Effector memory CD4-positive, alpha-beta T cell (primary cell): ENCODE results near the gene MAP3K10.
"Not testable (repeated sequence)": the region's sequence is repeated elsewhere in the genome, so short reads cannot be mapped to it uniquely, and the experiment has no call there.

ENCODE experiments used
- DNase-seq, 3 donors: peaks; one replicate each; pipeline ENCODE4 v3.0.0-alpha.2; 2020
- H3K27ac ChIP-seq: 2 replicates; pipeline ENCODE4 v1.7.0; 2013; ENCODE audit warnings: mild to moderate bottlenecking, low read length, moderate library complexity; ENCODE audit not compliant: insufficient read depth, poor library complexity, severe bottlenecking
- H3K27me3 ChIP-seq: replicated peaks from 2 replicates; pipeline ENCODE4 v1.7.0; 2013; ENCODE audit warnings: mild to moderate bottlenecking, low read length; ENCODE audit not compliant: insufficient read depth, control insufficient read depth, poor library complexity, severe bottlenecking
- H3K36me3 ChIP-seq: 2 replicates; pipeline ENCODE4 v1.7.0; 2013; ENCODE audit warnings: mild to moderate bottlenecking, low read length, moderate library complexity; ENCODE audit not compliant: control insufficient read depth, insufficient read depth
- H3K4me1 ChIP-seq: 2 replicates; pipeline ENCODE4 v1.7.0; 2013; ENCODE audit warnings: low read length, mild to moderate bottlenecking; ENCODE audit not compliant: control insufficient read depth, insufficient read depth, poor library complexity, severe bottlenecking
- H3K4me3 ChIP-seq: 2 replicates; pipeline ENCODE4 v1.7.0; 2013; ENCODE audit warnings: low read length, low read depth, mild to moderate bottlenecking; ENCODE audit not compliant: insufficient read depth, poor library complexity, severe bottlenecking
- H3K9me3 ChIP-seq: 2 replicates; pipeline ENCODE4 v1.7.0; 2013; ENCODE audit warnings: mild to moderate bottlenecking, low read length, moderate library complexity; ENCODE audit not compliant: control insufficient read depth

MAP3K10 gene

GRCh38 chr19:40170303-40170989, 20.8 kb upstream of the MAP3K10 start:
- not testable (repeated sequence) for H3K4me3 ChIP-seq, H3K9me3 ChIP-seq, H3K4me1 ChIP-seq, H3K36me3 ChIP-seq, H3K27ac ChIP-seq, DNase-seq, H3K27me3 ChIP-seq

- H3K27me3 ChIP-seq: not testable (repeated sequence)
These were observed 19.9 kb upstream of the MAP3K10 start for GRCh38 chr19:40171293-40171692.

GRCh38 chr19:40174092-40174491, 17.1 kb upstream of the MAP3K10 start:
- Histone ChIP-seq H3K4me1 (no peaks in the 10 kb centered on the region), H3K9me3 (no peaks in the 10 kb centered on the region), H3K27me3 (no peaks in the 10 kb centered on the region), H3K27ac (no peak overlapping the region), H3K4me3 (no peak overlapping the region), H3K36me3 (no peaks in the 10 kb centered on the region)
- DNase-seq: no peak

More at GRCh38 chr19:40171293-40171692, 19.9 kb upstream of the MAP3K10 start:
- not testable (repeated sequence) for H3K27ac ChIP-seq, H3K4me1 ChIP-seq, H3K4me3 ChIP-seq, H3K9me3 ChIP-seq, DNase-seq, H3K36me3 ChIP-seq

- H3K36me3 ChIP-seq: no peaks in the 10 kb centered on the region
These were observed 15.4 kb upstream of the MAP3K10 start for GRCh38 chr19:40175820-40176219.

GRCh38 chr19:40177286-40178070, 13.7 kb upstream of the MAP3K10 start:
- no peak overlapping the region for H3K27ac ChIP-seq
- DNase-seq: no peak
- H3K36me3 ChIP-seq: no peaks in the 10 kb centered on the region
- H3K9me3 ChIP-seq: no peaks in the 10 kb centered on the region
- H3K4me1 ChIP-seq: no peaks in the 10 kb centered on the region
- H3K27me3 ChIP-seq: no peaks in the 10 kb centered on the region
- no peak overlapping the region for H3K4me3 ChIP-seq

More at GRCh38 chr19:40175820-40176219, 15.4 kb upstream of the MAP3K10 start:
- no peak overlapping the region for H3K4me3 ChIP-seq
- H3K27me3 ChIP-seq: no peaks in the 10 kb centered on the region
- no peaks in the 10 kb centered on the region for H3K4me1 ChIP-seq
- no peak for DNase-seq
- H3K27ac ChIP-seq: no peak overlapping the region
- H3K9me3 ChIP-seq: no peaks in the 10 kb centered on the region

GRCh38 chr19:40178756-40179155, 12.5 kb upstream of the MAP3K10 start:
- Histone ChIP-seq H3K9me3 (no peaks in the 10 kb centered on the region), H3K36me3 (no peaks in the 10 kb centered on the region), H3K4me3 (no peak overlapping the region), H3K27ac (no peak overlapping the region), H3K27me3 (no peaks in the 10 kb centered on the region), H3K4me1 (no peaks in the 10 kb centered on the region)
- DNase-seq: no peak

- H3K4me3 ChIP-seq: no peak overlapping the region
- no peaks in the 10 kb centered on the region for H3K27me3 ChIP-seq
- no peaks in the 10 kb centered on the region for H3K9me3 ChIP-seq
- no peaks in the 10 kb centered on the region for H3K4me1 ChIP-seq
- DNase-seq: no peak
- no peaks in the 10 kb centered on the region for H3K36me3 ChIP-seq
- no peak overlapping the region for H3K27ac ChIP-seq
These were observed 7.0 kb upstream of the MAP3K10 start for GRCh38 chr19:40184273-40184672.

GRCh38 chr19:40191836-40192646, 815 bp downstream of the MAP3K10 start:
- peak overlapping the region; percentile 9 for H3K27ac ChIP-seq
- H3K4me3 ChIP-seq: peak overlapping the region; percentile 63
- H3K36me3 ChIP-seq: no peaks in the 10 kb centered on the region
- H3K27me3 ChIP-seq: no peaks in the 10 kb centered on the region
- no peaks in the 10 kb centered on the region for H3K9me3 ChIP-seq
- peaks cover 12% of the 10 kb centered on the region for H3K4me1 ChIP-seq
- no peak for DNase-seq

- Histone ChIP-seq H3K4me3 (no peak overlapping the region), H3K27ac (no peak overlapping the region), H3K4me1 (peaks cover 12% of the 10 kb centered on the region), H3K36me3 (no peaks in the 10 kb centered on the region), H3K27me3 (no peaks in the 10 kb centered on the region), H3K9me3 (no peaks in the 10 kb centered on the region)
- no peak for DNase-seq
These were observed 1.7 kb downstream of the MAP3K10 start for GRCh38 chr19:40192758-40193586.
